Adrenal gland (tissue), 12 donors: Measurements from ENCODE around the gene REG4. TPM values are rescaled to one million over a fixed set of nuclear protein-coding genes. Genes with fewer than 3 reads are reported as not detected.

Experiments used
- DNase-seq, 7 donors: peaks; one replicate each; pipeline ENCODE4 v3.0.0-alpha.2; 2019 to 2020
- H3K27ac ChIP-seq, 5 donors: fragments of 200-600 bp; sonication (generic) in 4 of 5; 1 replicate in 3 of 5; 2 replicates in 2 of 5; pipeline versions ENCODE4 v1.5.1 to v1.8.0; 2016 to 2020; ENCODE audit warnings: mild to moderate bottlenecking in 1 of 5
- H3K27me3 ChIP-seq: fragments of 200-600 bp; 2 replicates; pipeline ENCODE4 v1.8.0; 2021
- H3K36me3 ChIP-seq, 2 donors: fragments of 200-600 bp; replicated peaks in 1 of 2; 1 replicate in 1 of 2; 2 replicates in 1 of 2; pipeline versions ENCODE4 v1.5.1 to v1.8.0; 2018 to 2022
- H3K4me1 ChIP-seq, 2 donors: fragments of 200-600 bp; replicated peaks in 1 of 2; 1 replicate in 1 of 2; 2 replicates in 1 of 2; pipeline versions ENCODE4 v1.5.1 to v1.8.0; 2018 to 2021
- H3K4me3 ChIP-seq, 4 donors: fragments of 200-600 bp; sonication (generic) in 3 of 4; one replicate each; pipeline ENCODE4 v1.5.1; 2016 to 2018
- H3K9me3 ChIP-seq, 3 donors: fragments of 200-600 bp; sonication (generic) in 1 of 3; replicated peaks in 1 of 3; 1 replicate in 2 of 3; 2 replicates in 1 of 3; pipeline versions ENCODE4 v1.5.1 to v1.8.0; 2016 to 2021
- CTCF ChIP-seq, 6 experiments: fragments of 450-650 bp in 4 of 6; fragments of 200-600 bp in 2 of 6; sonication (generic) in 1 of 6; IDR thresholded peaks; 1 replicate in 5 of 6; 2 replicates in 1 of 6; pipeline versions ENCODE4 v1.5.1 to v1.8.0; 2016 to 2021; ENCODE audit warnings: antibody characterized with exemption in 6 of 6, mild to moderate bottlenecking in 2 of 6, moderate library complexity in 1 of 6
- POLR2A ChIP-seq, 2 donors: fragments of 450-650 bp; IDR thresholded peaks; one replicate each; pipeline ENCODE4 v1.6.1; 2017; ENCODE audit warnings: antibody characterized with exemption in 2 of 2, mild to moderate bottlenecking in 2 of 2, moderate library complexity in 1 of 2
- WGBS, 4 donors: extraction: QIAGEN DNeasy Blood & Tissue Kit in 2 of 4; methylation state at CpG; one replicate each; pipeline versions ENCODE4 v1.1.5 to v1.1.7; 2013 to 2017; 5-methylcytosine and 5-hydroxymethylcytosine counted together
- intact Hi-C, 2 donors: fragments of 100-400 bp; cut with DNase I; formaldehyde crosslinking; loops; one replicate each; pipeline versions ENCODE4 v1.14.1 to v1.15.0; 2022 to 2023
- polyA plus RNA-seq, 3 donors: library from polyadenylated mRNA; stranded (reverse); fragments of 200-250 nt in 2 of 3; fragments of 350-450 nt in 1 of 3; fragmentation: Illumina TruSeq in 1 of 3; extraction: RNeasy Lipid Tissue Mini Kit (QIAGEN cat#74804) in 1 of 3; gene quantifications; one replicate each; pipeline ENCODE4 v1.2.3, GENCODE V29; 2013 to 2014
- total RNA-seq, 9 donors: library from RNA; depleted of rRNA in 4 of 9; stranded (reverse); fragments of >200 nt in 4 of 9; fragments of 120-200 nt in 1 of 9; fragmentation: NEBNext Ultra II Directional in 1 of 9; extraction: Animal tissue kit (Norgen Biotek cat#: 25700) in 1 of 9; gene quantifications; one replicate each; pipeline versions ENCODE4 v1.1.0 to v1.2.4, GENCODE V29; 2013 to 2023
- donor health status: healthy with polysubstance abuse.
- donor health status: Bipolar disorder and iron deficiency.
- donor health status: DM: yes; HTN: yes; CAD: no.
- donor health status: DM: no; HTN: no; CAD: no.
- donor health status: DM: no; HTN: no; CAD: no.
- donor health status: DM: yes; HTN: yes; CAD: no.

REG4 gene
- total and polyA plus RNA-seq, 12 donors, result not detected

GRCh38 chr1:119794876-119795240 lies 16.4 kb downstream of the REG4 start:
- 76 to 89% (median 82%) methylated on average over 3 of the region's 3 CpGs for WGBS, 4 donors
- no peak overlapping the region for H3K27ac ChIP-seq

GRCh38 chr1:119794230-119794875 lies 16.9 kb downstream of the REG4 start:
- Histone ChIP-seq H3K27me3 (no peaks in the 10 kb centered on the region), H3K27ac (no peak overlapping the region), H3K9me3 (no peaks in the 10 kb centered on the region), H3K36me3 (no peaks in the 10 kb centered on the region), H3K4me1 (no peaks in the 10 kb centered on the region), H3K4me3 (no peak overlapping the region)
- 69 to 76% (median 73%) methylated on average over 8 of the region's 8 CpGs for WGBS, 4 donors
- no peak for DNase-seq
- intact Hi-C loops, result no loop called here
- TF ChIP-seq POLR2A (IDR thresholded peaks at IDR 0.05) (no peak), CTCF (IDR thresholded peaks at IDR 0.05) (no peak)

More at GRCh38 chr1:119794876-119795240, 16.4 kb downstream of the REG4 start:
- Histone ChIP-seq H3K4me3 (no peak overlapping the region), H3K4me1 (no peaks in the 10 kb centered on the region), H3K27me3 (no peaks in the 10 kb centered on the region), H3K36me3 (no peaks in the 10 kb centered on the region), H3K9me3 (no peaks in the 10 kb centered on the region)
- DNase-seq, result no peak
- intact Hi-C loops, result no loop called here
- TF ChIP-seq POLR2A (IDR thresholded peaks at IDR 0.05), result no peak
- TF ChIP-seq CTCF (IDR thresholded peaks at IDR 0.05), result no peak

GRCh38 chr1:119791377-119791776 lies 19.9 kb downstream of the REG4 start:
- no peak overlapping the region for H3K27ac ChIP-seq
- H3K36me3 ChIP-seq, result no peaks in the 10 kb centered on the region
- WGBS, 4 donors, result 87 to 96% (median 90%) methylated on average over 4 of the region's 4 CpGs
- TF ChIP-seq CTCF (IDR thresholded peaks at IDR 0.05), result no peak
- TF ChIP-seq POLR2A (IDR thresholded peaks at IDR 0.05), result no peak
- H3K9me3 ChIP-seq, result no peaks in the 10 kb centered on the region
- no peaks in the 10 kb centered on the region for H3K4me1 ChIP-seq
- H3K4me3 ChIP-seq, result no peak overlapping the region
- intact Hi-C loops, result no loop called here
- H3K27me3 ChIP-seq, result no peaks in the 10 kb centered on the region
- DNase-seq, result no peak

- H3K4me3 ChIP-seq, result no peak overlapping the region
- H3K36me3 ChIP-seq, result no peaks in the 10 kb centered on the region
- intact Hi-C loops, result no loop called here
- no peaks in the 10 kb centered on the region for H3K9me3 ChIP-seq
- TF ChIP-seq POLR2A (IDR thresholded peaks at IDR 0.05) (no peak), CTCF (IDR thresholded peaks at IDR 0.05) (no peak)
- no peak overlapping the region for H3K27ac ChIP-seq
- 66 to 71% (median 67%) methylated on average over 9 of the region's 9 CpGs for WGBS, 4 donors
- no peaks in the 10 kb centered on the region for H3K27me3 ChIP-seq
- no peak for DNase-seq
- H3K4me1 ChIP-seq, result no peaks in the 10 kb centered on the region
Observed at GRCh38 chr1:119790451-119791198, 20.6 kb downstream of the REG4 start.
